GM12878 (cell line): ENCODE data around the gene PPIA. TPM values are rescaled to one million over a fixed set of nuclear protein-coding genes. Genes with fewer than 3 reads are reported as not detected.

Experiments
- ATAC-seq: fragments of 200-7000 bp; cut with Tn5 transposase; 3 replicates; pipeline ENCODE4 v1.9.1; 2020; ENCODE audit warnings: mild to moderate bottlenecking, moderate library complexity
- BruUV-seq: library from RNA; stranded (reverse); fragments of 400-500 nt; replicated peaks from 2 replicates; lab custom pipeline; 2021; lab: Mats Ljungman, UMichigan
- CTCF ChIA-PET: fragments of 300-600 bp; sonication (Branson Sonifier 250); formaldehyde crosslinking; extraction: SDS; loops from one replicate; lab custom pipeline; 2021; ENCODE audit warnings: inconsistent platforms; lab: Yijun Ruan, JAX
- POLR2A ChIA-PET: fragments of 350-600 bp; formaldehyde crosslinking; extraction: SDS; loops from one replicate; lab custom pipeline; 2021; ENCODE audit warnings: inconsistent platforms; lab: Charles Lee
- RAD21 ChIA-PET: fragments of 300-600 bp; sonication (Branson Sonifier 250); formaldehyde crosslinking; loops from one replicate; lab custom pipeline; 2023; ENCODE audit warnings: antibody characterized with exemption; ENCODE audit not compliant: unreplicated experiment; lab: Charles Lee
- SMC1A ChIA-PET: fragments of 300-600 bp; sonication (Branson Sonifier 250); formaldehyde crosslinking; loops from one replicate; lab custom pipeline; 2023; ENCODE audit not compliant: unreplicated experiment, uncharacterized antibody; lab: Charles Lee
- DNase-seq: peaks from one replicate; pipeline ENCODE4 v3.0.0-alpha.2; 2011; ENCODE audit warnings: low read depth, low spot score
- FAIRE-seq: peaks from 3 replicates; lab custom pipeline; 2011; peaks lifted over from hg19 to GRCh38; lab: Jason Lieb, UNC
- H2AFZ ChIP-seq: 2 replicates; pipeline ENCODE4 v1.6.0; 2011; ENCODE audit warnings: low read depth, low read length, control low read depth; ENCODE audit not compliant: control insufficient read depth
- H3K27ac ChIP-seq: 2 replicates; pipeline ENCODE4 v1.5.1; 2011; ENCODE audit warnings: control low read depth; ENCODE audit not compliant: control insufficient read depth, insufficient read depth
- H3K27me3 ChIP-seq, 2 experiments: replicated peaks in 1 of 2; 2 replicates each; pipeline versions ENCODE4 v1.6.0 to v1.6.1; 2011; ENCODE audit warnings: low read length in 1 of 2; ENCODE audit not compliant: control insufficient read depth in 2 of 2, insufficient read depth in 2 of 2
- H3K36me3 ChIP-seq, 2 experiments: 2 replicates each; pipeline ENCODE4 v1.5.1; 2011; ENCODE audit warnings: low read length in 1 of 2; ENCODE audit not compliant: control insufficient read depth in 2 of 2, insufficient read depth in 2 of 2
- H3K4me1 ChIP-seq: 2 replicates; pipeline ENCODE4 v1.6.1; 2011; ENCODE audit warnings: mild to moderate bottlenecking, low read length, moderate library complexity, mixed read lengths; ENCODE audit not compliant: control insufficient read depth, insufficient read depth
- H3K4me2 ChIP-seq: 2 replicates; pipeline ENCODE4 v1.6.0; 2011; ENCODE audit warnings: control low read depth; ENCODE audit not compliant: control insufficient read depth, insufficient read depth
- H3K4me3 ChIP-seq: fragments of 200-600 bp; sonication (generic); 2 replicates; pipeline ENCODE4 v1.5.1; 2016
- H3K79me2 ChIP-seq: 2 replicates; pipeline ENCODE4 v1.6.0; 2011; ENCODE audit warnings: low read length; ENCODE audit not compliant: control insufficient read depth, insufficient read depth
- H3K9ac ChIP-seq: 2 replicates; pipeline ENCODE4 v1.8.0; 2011; ENCODE audit warnings: low read length, control low read depth, mixed read lengths; ENCODE audit not compliant: control insufficient read depth, insufficient read depth
- H3K9me3 ChIP-seq: replicated peaks from 3 replicates; pipeline ENCODE4 v1.5.1; 2011; ENCODE audit warnings: mild to moderate bottlenecking, low read length; ENCODE audit not compliant: control insufficient read depth, insufficient read depth
- H4K20me1 ChIP-seq: 2 replicates; pipeline ENCODE4 v1.6.0; 2011; ENCODE audit not compliant: control insufficient read depth, insufficient read depth
- CBX5 ChIP-seq: sonication (generic); IDR thresholded peaks from 2 replicates; pipeline ENCODE4 v1.6.1; 2016; ENCODE audit warnings: low read depth, moderate library complexity, mild to moderate bottlenecking, inconsistent platforms
- IRF4 ChIP-seq: IDR thresholded peaks from 2 replicates; pipeline ENCODE4 v1.6.1; 2011; ENCODE audit warnings: low read depth, low read length
- KLF5 ChIP-seq: fragments of 450-650 bp; IDR thresholded peaks from 2 replicates; pipeline ENCODE4 v1.6.1; 2014; ENCODE audit warnings: mild to moderate bottlenecking; ENCODE audit not compliant: partially characterized antibody
- MEF2A ChIP-seq: IDR thresholded peaks from 2 replicates; pipeline ENCODE4 v1.6.1; 2011; ENCODE audit warnings: low read depth, mild to moderate bottlenecking, low read length, moderate library complexity; ENCODE audit not compliant: insufficient read depth
- MYB ChIP-seq: fragments of 150-350 bp; IDR thresholded peaks from 2 replicates; pipeline ENCODE4 v1.6.1; 2014; ENCODE audit warnings: mild to moderate bottlenecking, low read depth, low read length, borderline replicate concordance
- NR2F1 ChIP-seq: fragments of 450-650 bp; conservative IDR thresholded peaks from 2 replicates; pipeline ENCODE4 v1.6.1; 2017; ENCODE audit warnings: mild to moderate bottlenecking
- RCOR1 ChIP-seq: conservative IDR thresholded peaks from 2 replicates; pipeline ENCODE4 v1.6.1; 2012; ENCODE audit warnings: low read depth, low read length, improper control_type of control experiment
- RFX5 ChIP-seq: IDR thresholded peaks from 2 replicates; pipeline ENCODE4 v1.6.1; 2011; ENCODE audit warnings: low read depth, low read length, improper control_type of control experiment
- SMAD5 ChIP-seq: IDR thresholded peaks from 2 replicates; pipeline ENCODE4 v1.6.1; 2016; ENCODE audit warnings: antibody characterized with exemption, low read depth
- SPI1 ChIP-seq: IDR thresholded peaks from 2 replicates; pipeline ENCODE4 v1.6.1; 2011; ENCODE audit warnings: low read depth, mild to moderate bottlenecking, low read length, moderate library complexity, borderline replicate concordance; ENCODE audit not compliant: insufficient read depth
- SRF ChIP-seq, 2 experiments: IDR thresholded peaks; 2 replicates each; pipeline ENCODE4 v1.6.1; 2011; ENCODE audit warnings: low read depth in 2 of 2, low read length in 2 of 2, mild to moderate bottlenecking in 1 of 2, moderate library complexity in 1 of 2
- TAF1 ChIP-seq: IDR thresholded peaks from 2 replicates; pipeline ENCODE4 v1.6.1; 2011; ENCODE audit warnings: mild to moderate bottlenecking, low read depth, low read length, borderline replicate concordance
- WGBS: methylation state at CpG from one replicate; pipeline ENCODE4 v1.1.6; 2016; ENCODE audit warnings: low lambda C conversion rate; ENCODE audit not compliant: insufficient replicate concordance, insufficient coverage; ENCODE audit errors: missing lambda C conversion rate; 5-methylcytosine and 5-hydroxymethylcytosine counted together
- in situ Hi-C: fragments of 300-500 bp; cut with MboI; formaldehyde crosslinking; loops from 9 replicates; pipeline ENCODE4 v1.14.3; 2018; ENCODE audit warnings: mixed read lengths
- intact Hi-C: fragments of 100-400 bp; cut with micrococcal nuclease; formaldehyde crosslinking; loops from one replicate; pipeline ENCODE4 v1.14.2; 2022; ENCODE audit not compliant: unreplicated experiment
- polyA plus RNA-seq, 11 experiments: library from polyadenylated mRNA; depleted of rRNA in 4 of 11; unstranded in 6 of 11; stranded (reverse) in 5 of 11; fragments of >200 nt; fragmentation: Nextera tagmentation in 4 of 11; fragmentation: Illumina TruSeq in 1 of 11; extraction: Ambion mirVana in 4 of 11; extraction: Trizol in 1 of 11; gene quantifications; 1 replicate in 1 of 11; 2 replicates in 10 of 11; pipeline versions ENCODE4 v1.2.1 to v1.2.3, GENCODE V29; 2011 to 2016; ENCODE audit warnings: inconsistent platforms in 2 of 11, missing spikeins in 2 of 11, low read depth in 1 of 11
- total RNA-seq, 4 experiments: library from RNA; depleted of rRNA in 3 of 4; stranded (reverse); fragments of >200 nt in 3 of 4; fragmentation: Illumina TruSeq in 1 of 4; extraction: Trizol in 1 of 4; gene quantifications; 2 replicates each; pipeline versions ENCODE4 v1.2.1 to v1.2.3, GENCODE V29; 2013 to 2021
- TF ChIP-seq, protein P1 (sequence below): IDR thresholded peaks from 2 replicates; pipeline ENCODE4 v1.6.1; 2011; ENCODE audit warnings: borderline replicate concordance, low read depth, mild to moderate bottlenecking, moderate library complexity, low read length; ENCODE audit not compliant: insufficient read depth, poor library complexity, severe bottlenecking
- TF ChIP-seq, protein P2 (sequence below): fragments of 450-650 bp; IDR thresholded peaks from 2 replicates; pipeline ENCODE4 v1.6.1; 2017; ENCODE audit warnings: borderline replicate concordance
- TF ChIP-seq, protein P3 (sequence below): fragments of 450-650 bp; IDR thresholded peaks from 2 replicates; pipeline ENCODE4 v1.6.1; 2017; ENCODE audit warnings: antibody characterized with exemption, mild to moderate bottlenecking, moderate library complexity

Gene PPIA
- total and polyA plus RNA-seq, 10 of the 15 experiments (the other 5 are each of a cell fraction or from before 2014, with no cell fraction given): 2,712 to 7,982 (median 5,027) TPM

DNA sequence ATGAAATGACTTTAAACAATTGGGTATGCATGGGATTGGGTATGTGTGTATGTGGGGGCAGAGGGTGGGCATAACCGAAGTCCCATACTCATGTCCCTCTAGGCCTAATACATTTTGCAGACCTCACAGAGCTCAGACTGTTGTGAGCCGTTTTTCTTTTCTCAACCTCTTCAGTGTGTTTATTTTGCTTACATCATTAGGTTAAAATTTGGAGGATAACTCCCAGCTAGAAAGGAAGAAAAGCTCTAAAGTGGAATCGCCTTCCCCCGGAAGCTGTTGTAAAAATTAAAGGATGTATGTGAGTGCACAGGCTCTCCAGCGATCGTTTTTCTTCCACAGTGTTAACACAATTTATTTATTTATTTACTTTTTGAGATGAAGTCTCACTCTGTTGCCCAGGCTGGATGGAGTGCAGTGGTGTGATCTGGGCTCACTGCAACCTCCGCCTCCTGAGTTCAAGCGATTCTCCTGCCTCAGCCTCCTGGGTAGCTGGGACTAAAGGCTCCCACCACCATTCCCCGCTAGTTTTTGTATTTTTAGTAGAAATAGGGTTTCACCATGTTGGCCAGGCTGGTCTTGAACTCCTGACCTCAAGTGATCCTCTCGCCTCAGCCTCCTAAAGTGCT, 52.9 kb downstream of the PPIA start:
- Histone ChIP-seq H3K4me2 (peak overlapping the region; percentile 77), H3K36me3 (no peaks in the 10 kb centered on the region), H3K4me3 (peak overlapping the region; percentile 84), H3K9me3 (no peaks in the 10 kb centered on the region), H2AFZ (no peak overlapping the region), H3K79me2 (peaks cover 32% of the 10 kb centered on the region), H3K27ac (peak overlapping the region; percentile 76; the same call in 1 of the 2 replicates), H3K27me3 (no peaks in the 10 kb centered on the region), H3K4me1 (peaks cover 5% of the 10 kb centered on the region; the same call in 1 of the 2 replicates), H3K9ac (peak overlapping the region; percentile 80), H4K20me1 (no peaks in the 10 kb centered on the region)
- intact Hi-C loops (loop anchor here (2.0 to 5.0 kb wide), 3 partner anchors 35 to 263 kb away; partner anchors contain the start of genes PURB and TBRG4), in situ Hi-C loops (no loop called here)
- no peak for DNase-seq
- ATAC-seq: no peak
- POLR2A ChIA-PET: interaction anchor here (0.9 to 3.7 kb wide), 12 partner anchors 23 to 267 kb away, joined by 3 to 35 read pairs (median 8); partner anchors contain the start of genes OGDH, PURB, TMED4 and ZMIZ2
- FAIRE-seq: no peak
- CTCF ChIA-PET: interaction anchor here (0.6 to 4.8 kb wide), 17 partner anchors 8 to 369 kb away, joined by 3 to 41 read pairs (median 3); partner anchors contain the start of gene NUDCD3
- SMC1A ChIA-PET: interaction anchor here (1.0 to 8.0 kb wide), 13 partner anchors 9 to 289 kb away, joined by 3 to 46 read pairs (median 5); partner anchors contain the start of genes DDX56, OGDH and TMED4
- 66% methylated on average over 10 of the region's 10 CpGs for WGBS
- BruUV-seq: no TSS peak
- RAD21 ChIA-PET: interaction anchor here (1.0 to 4.0 kb wide), 16 partner anchors 8 to 286 kb away, joined by 3 to 46 read pairs (median 6); partner anchors contain the start of genes CCM2, DDX56, PURB and TBRG4
- TF ChIP-seq, protein P1, sequence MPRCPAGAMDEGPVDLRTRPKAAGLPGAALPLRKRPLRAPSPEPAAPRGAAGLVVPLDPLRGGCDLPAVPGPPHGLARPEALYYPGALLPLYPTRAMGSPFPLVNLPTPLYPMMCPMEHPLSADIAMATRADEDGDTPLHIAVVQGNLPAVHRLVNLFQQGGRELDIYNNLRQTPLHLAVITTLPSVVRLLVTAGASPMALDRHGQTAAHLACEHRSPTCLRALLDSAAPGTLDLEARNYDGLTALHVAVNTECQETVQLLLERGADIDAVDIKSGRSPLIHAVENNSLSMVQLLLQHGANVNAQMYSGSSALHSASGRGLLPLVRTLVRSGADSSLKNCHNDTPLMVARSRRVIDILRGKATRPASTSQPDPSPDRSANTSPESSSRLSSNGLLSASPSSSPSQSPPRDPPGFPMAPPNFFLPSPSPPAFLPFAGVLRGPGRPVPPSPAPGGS: no peak
- TF ChIP-seq MEF2A (no peak), SPI1 (no peak), KLF5 (no peak), CBX5 (no peak), NR2F1 (no peak), IRF4 (no peak), SRF (IDR thresholded peaks at IDR 0.05; ENCODE audit: low read depth in 2 of 2, low read length in 2 of 2) (no peak), SMAD5 (no peak), RFX5 (no peak), TAF1 (no peak), RCOR1 (no peak), MYB (no peak)
- TF ChIP-seq, protein P2, sequence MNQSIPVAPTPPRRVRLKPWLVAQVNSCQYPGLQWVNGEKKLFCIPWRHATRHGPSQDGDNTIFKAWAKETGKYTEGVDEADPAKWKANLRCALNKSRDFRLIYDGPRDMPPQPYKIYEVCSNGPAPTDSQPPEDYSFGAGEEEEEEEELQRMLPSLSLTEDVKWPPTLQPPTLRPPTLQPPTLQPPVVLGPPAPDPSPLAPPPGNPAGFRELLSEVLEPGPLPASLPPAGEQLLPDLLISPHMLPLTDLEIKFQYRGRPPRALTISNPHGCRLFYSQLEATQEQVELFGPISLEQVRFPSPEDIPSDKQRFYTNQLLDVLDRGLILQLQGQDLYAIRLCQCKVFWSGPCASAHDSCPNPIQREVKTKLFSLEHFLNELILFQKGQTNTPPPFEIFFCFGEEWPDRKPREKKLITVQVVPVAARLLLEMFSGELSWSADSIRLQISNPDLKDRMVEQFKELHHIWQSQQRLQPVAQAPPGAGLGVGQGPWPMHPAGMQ: no peak
- TF ChIP-seq, protein P3, sequence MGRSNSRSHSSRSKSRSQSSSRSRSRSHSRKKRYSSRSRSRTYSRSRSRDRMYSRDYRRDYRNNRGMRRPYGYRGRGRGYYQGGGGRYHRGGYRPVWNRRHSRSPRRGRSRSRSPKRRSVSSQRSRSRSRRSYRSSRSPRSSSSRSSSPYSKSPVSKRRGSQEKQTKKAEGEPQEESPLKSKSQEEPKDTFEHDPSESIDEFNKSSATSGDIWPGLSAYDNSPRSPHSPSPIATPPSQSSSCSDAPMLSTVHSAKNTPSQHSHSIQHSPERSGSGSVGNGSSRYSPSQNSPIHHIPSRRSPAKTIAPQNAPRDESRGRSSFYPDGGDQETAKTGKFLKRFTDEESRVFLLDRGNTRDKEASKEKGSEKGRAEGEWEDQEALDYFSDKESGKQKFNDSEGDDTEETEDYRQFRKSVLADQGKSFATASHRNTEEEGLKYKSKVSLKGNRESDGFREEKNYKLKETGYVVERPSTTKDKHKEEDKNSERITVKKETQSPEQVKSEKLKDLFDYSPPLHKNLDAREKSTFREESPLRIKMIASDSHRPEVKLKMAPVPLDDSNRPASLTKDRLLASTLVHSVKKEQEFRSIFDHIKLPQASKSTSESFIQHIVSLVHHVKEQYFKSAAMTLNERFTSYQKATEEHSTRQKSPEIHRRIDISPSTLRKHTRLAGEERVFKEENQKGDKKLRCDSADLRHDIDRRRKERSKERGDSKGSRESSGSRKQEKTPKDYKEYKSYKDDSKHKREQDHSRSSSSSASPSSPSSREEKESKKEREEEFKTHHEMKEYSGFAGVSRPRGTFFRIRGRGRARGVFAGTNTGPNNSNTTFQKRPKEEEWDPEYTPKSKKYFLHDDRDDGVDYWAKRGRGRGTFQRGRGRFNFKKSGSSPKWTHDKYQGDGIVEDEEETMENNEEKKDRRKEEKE: no peak
